Left forelimb (tissue), 1 donor: ENCODE measurements around the gene KRT35.
"Not testable (repeated sequence)": the region's sequence is repeated elsewhere in the genome, so short reads cannot be mapped to it uniquely, and the experiment has no call there.

Experiments used
- DNase-seq: peaks from one replicate; pipeline ENCODE4 v3.0.0-alpha.2; 2018; ENCODE audit warnings: low spot score

The KRT35 gene

GRCh38 chr17:41453066-41453465 is 27.9 kb downstream of the KRT35 start:
- DNase-seq: no peak

GRCh38 chr17:41452281-41452680 is 28.7 kb downstream of the KRT35 start:
- no peak for DNase-seq

GRCh38 chr17:41451154-41451728 is 29.7 kb downstream of the KRT35 start:
- DNase-seq: no peak

GRCh38 chr17:41449008-41449407 is 31.9 kb downstream of the KRT35 start:
- no peak for DNase-seq

GRCh38 chr17:41448506-41448905 is 32.4 kb downstream of the KRT35 start:
- DNase-seq: no peak

- no peak for DNase-seq
Observed at GRCh38 chr17:41446806-41447205, 34.1 kb downstream of the KRT35 start.

GRCh38 chr17:41444640-41445039 is 36.3 kb downstream of the KRT35 start:
- no peak for DNase-seq

- no peak for DNase-seq
Observed at GRCh38 chr17:41444186-41444585, 36.8 kb downstream of the KRT35 start.

GRCh38 chr17:41442739-41443138 is 38.2 kb downstream of the KRT35 start:
- DNase-seq: no peak

GRCh38 chr17:41440531-41441033 is 40.4 kb downstream of the KRT35 start, which contains the start of gene KRT38:
TSS of gene KRT38 (minus strand) at chr17:41440983. CDS start at chr17:41440921, 62 bp downstream.
- no peak for DNase-seq

GRCh38 chr17:41439375-41439774 is 41.6 kb downstream of the KRT35 start:
- DNase-seq: no peak

- DNase-seq: no peak
Observed at GRCh38 chr17:41437769-41438168, 43.2 kb downstream of the KRT35 start.

GRCh38 chr17:41437254-41437653 is 43.7 kb downstream of the KRT35 start:
- DNase-seq: no peak

- no peak for DNase-seq
Observed at GRCh38 chr17:41434415-41434814, 46.5 kb downstream of the KRT35 start.

- no peak for DNase-seq
Observed at GRCh38 chr17:41434005-41434404, 46.9 kb downstream of the KRT35 start.

GRCh38 chr17:41433586-41433985 is 47.4 kb downstream of the KRT35 start:
- no peak for DNase-seq

- DNase-seq: not testable (repeated sequence)
Observed at GRCh38 chr17:41430376-41430775, 50.6 kb downstream of the KRT35 start.

GRCh38 chr17:41429667-41430066 is 51.3 kb downstream of the KRT35 start:
- DNase-seq: no peak

GRCh38 chr17:41428591-41429291 is 52.2 kb downstream of the KRT35 start:
- no peak for DNase-seq
